Kidney glomerular epithelial cell (primary cell): Measurements from ENCODE around the gene PLCG1.

Source experiments
- DNase-seq: peaks from one replicate; lab custom pipeline; 2025; lab: John Stamatoyannopoulos, UW

The PLCG1 gene

DNA sequence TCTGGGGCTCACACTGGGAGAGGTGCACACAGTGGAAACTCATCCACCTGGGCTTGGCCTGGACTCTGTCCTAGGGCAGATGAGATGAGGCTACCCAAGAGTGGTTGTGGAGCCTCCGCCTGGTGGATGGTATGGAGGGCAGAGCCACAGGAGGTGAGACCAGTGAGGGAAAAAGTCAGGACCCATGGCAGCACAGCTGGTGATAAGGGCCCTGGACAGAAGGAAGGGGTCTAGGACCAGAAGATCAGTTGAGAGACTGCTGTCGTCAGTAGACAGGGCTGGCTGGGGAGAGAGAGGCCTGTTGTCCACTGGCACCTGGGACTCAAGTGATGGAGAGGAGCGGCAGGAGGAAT, 29.8 kb downstream of the PLCG1 start:
- no peak for DNase-seq

DNA sequence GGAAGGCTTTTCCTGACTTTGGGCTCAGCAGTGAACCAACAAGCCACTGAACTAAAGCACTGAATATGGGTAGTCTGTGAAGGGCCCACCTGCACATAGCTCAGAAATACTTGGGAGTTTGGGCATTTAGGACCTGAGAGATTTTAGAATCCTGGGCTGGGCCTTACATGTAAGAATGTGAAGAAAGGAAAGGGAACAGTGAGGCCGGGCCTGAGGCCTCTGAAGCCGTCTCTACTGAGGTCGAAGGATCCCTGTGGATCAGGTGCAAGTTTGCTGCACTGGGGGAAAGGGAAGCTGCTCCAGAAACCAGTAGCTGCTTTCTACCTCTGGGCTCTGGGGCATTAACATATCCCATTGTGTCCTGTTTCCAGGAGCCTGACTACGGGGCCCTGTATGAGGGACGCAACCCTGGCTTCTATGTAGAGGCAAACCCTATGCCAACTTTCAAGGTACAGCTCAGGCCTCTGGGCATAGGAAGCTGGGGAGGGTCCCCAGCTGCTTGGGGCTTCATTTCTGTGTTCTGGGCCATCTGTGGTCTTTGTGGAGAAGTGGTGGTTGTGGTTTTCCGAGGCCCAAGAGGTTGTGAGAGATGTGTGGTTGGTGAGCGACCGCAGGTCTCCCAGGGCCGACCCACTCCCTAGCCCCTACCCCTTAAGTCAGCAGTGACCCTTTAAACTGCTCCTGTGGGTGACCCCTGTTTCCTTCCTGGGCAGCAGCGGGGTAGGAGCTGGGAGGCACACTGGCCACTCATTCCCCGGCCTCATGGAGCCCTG, 30.3 kb downstream of the PLCG1 start:
- DNase-seq = no peak

DNA sequence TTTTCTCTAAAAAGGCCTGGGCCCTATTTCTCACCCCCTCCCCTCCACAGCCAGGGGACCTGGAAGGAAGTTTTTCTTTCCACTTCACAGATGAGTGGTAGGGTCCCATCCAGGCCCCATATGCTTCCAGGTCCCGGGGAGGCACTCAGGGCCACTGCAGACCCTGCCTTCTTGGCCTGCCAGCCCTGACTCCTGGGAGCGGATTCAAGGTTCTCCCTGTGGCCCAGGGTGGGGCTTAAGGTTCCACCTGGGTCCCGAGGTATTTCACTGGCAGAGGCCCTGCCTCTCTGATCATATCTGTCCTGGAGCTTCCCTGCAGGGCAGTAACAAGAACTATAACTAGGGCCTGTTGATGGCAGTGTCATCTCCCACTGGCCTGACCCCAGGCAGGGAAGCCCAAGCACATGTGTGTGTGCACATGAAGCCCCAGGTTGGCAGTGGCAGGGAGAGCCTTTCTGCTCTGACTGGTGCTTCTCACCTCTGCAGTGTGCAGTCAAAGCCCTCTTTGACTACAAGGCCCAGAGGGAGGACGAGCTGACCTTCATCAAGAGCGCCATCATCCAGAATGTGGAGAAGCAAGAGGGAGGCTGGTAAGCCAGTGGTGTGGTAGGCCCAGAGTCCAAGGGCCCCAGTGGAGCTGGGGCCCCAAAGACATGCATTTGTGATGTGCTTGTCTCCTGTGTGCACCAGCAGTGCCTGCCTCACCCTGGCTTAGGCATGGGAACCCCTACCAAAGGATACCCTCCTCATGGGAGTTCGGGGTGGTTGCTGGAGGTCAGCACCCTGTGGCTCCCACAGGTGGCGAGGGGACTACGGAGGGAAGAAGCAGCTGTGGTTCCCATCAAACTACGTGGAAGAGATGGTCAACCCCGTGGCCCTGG, 31.2 kb downstream of the PLCG1 start:
- DNase-seq = no peak

DNA sequence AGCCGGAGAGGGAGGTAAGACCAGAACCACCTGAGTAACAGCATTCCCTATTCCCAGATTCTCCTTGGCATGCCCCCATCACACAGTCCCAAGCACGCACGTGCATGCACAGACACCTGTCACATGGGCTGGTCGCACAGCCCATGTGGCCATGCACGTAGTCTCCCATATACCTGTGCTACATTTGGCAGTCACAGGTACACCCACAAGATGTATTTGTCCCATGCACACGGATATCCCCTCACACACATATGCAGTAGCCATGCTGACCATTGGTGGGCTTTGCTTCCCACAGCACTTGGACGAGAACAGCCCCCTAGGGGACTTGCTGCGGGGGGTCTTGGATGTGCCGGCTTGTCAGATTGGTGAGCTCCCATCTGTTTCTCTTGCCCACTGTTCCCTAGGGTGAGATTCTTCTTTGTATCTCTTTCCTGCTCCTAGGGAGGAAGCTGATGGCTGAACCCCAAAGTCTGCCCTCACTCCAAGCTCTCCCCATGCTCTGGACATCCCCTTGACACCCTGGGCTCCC, 31.9 kb downstream of the PLCG1 start:
- DNase-seq = no peak

DNA sequence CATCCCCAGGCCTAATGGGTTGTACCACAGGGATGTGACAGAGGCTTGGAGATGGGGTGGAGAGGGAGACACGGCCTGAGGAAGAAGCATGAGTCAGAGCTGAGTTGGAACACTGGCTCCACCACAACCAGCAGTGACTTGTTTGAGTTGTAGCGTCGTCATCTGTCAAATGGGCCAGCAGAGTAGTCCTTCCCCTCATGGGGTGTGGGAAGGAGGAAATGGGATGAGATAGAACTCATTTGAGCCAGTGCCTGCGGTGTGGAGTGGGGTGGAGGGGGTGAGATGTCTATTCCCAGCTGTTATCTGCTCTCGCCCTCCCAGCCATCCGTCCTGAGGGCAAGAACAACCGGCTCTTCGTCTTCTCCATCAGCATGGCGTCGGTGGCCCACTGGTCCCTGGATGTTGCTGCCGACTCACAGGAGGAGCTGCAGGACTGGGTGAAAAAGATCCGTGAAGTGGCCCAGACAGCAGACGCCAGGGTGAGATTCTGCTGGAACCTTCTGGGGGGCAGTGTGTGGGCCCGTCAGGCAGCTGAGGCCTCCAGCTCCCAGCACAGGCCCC, 32.5 kb downstream of the PLCG1 start:
- DNase-seq = no peak

DNA sequence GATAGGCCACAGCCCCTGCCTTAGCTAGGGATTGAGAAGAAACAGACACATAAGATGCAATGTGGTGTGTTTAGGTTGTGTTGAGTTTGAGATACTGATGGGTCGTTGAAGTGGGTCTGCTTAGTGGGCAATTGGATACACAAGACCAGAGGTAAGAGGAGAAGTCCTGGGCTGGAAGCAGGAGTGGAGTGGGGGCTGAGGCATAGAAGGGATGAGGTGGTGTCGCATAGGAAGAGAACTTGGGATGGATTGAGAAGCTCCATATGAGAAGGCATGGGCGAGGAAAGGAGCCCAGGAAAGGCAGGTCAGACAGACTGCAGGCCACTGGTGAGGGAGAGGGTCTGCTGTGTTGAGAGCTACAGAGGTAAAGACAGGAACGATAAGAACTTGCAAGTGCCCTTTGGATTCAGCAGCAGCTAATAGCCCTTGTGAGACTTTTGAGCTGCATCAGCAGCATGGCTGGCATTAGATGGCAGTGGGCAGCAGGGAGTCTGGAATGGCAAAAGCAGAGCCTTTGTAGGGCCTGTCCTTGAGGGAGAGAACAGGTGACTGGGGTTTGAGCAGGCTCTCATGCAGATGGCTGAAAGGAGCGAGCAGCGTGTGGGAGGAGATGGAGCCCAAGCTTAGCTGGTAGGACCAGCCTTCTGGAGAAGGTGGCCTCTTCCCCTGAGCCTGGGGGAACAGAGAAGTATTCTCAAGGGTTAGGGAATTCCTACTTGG, 33.2 kb downstream of the PLCG1 start:
- no peak for DNase-seq

DNA sequence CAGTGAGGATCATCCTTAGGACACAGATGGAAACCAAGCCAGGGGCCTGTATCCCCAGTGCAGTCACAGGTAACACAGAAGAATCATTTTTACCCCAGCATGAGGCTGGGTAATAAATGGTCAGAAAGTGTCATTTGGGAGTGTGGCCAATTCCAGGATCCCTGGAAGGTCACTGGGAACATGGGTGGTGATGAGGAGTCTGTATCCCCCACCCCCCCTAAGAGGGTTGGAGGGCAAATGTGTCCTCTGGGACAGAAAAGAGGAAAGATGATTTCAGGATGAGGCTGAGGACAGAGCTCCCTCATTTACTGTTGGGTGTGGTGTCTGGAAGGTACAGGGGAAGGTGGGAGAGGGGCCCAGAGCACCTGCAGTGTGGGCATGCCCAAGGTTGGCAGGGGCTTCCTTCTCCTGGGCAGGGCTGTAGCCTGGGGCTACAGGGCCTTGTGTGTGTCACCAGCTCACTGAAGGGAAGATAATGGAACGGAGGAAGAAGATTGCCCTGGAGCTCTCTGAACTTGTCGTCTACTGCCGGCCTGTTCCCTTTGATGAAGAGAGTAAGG, 34.5 kb downstream of the PLCG1 start:
- DNase-seq = no peak

DNA sequence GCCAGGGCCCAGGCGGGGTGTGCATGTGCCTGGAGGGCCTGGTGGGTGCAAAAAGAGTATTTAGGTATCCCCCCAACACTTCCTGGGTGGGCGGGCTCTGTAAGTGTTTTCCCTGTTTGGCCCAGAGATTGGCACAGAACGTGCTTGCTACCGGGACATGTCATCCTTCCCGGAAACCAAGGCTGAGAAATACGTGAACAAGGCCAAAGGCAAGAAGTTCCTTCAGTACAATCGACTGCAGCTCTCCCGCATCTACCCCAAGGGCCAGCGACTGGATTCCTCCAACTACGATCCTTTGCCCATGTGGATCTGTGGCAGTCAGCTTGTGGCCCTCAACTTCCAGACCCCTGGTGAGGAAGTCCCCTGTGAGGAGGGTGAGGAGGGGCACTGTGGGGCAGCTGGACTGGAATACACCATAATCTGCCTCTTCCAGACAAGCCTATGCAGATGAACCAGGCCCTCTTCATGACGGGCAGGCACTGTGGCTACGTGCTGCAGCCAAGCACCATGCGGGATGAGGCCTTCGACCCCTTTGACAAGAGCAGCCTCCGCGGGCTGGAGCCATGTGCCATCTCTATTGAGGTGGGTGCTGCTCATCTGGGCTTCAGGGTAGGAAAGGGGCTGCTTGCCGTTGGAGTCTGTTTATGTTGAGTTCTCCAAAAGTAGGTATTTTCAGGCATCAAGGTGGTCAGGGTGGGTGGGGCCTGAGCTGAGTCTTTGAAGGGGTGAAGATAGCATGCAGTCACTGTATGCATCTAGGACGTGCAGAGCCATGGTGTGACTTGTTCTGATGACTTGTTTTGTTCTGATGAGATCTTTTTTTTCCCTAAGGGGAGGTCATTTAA, 35.2 kb downstream of the PLCG1 start:
- DNase-seq = no peak

DNA sequence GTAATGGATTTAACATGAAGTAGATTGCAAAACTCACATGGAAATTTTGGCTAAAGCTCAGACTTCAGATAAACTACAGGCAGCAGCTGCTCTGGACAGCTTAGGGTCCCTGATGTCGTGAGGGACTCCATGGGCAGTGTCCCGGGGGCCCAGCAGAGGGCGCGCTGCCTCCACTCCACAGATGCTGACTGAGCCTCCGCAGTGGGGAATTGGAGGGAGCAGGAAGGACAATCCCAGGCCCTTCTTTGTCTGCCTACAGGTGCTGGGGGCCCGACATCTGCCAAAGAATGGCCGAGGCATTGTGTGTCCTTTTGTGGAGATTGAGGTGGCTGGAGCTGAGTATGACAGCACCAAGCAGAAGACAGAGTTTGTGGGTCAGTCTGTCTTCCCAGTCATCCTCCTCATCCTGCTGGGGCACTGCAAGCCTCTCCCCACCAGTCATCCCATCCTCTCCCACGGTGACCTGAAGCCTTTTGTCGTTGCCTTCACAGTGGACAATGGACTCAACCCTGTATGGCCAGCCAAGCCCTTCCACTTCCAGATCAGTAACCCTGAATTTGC, 35.9 kb downstream of the PLCG1 start:
- DNase-seq = peak; percentile 20

DNA sequence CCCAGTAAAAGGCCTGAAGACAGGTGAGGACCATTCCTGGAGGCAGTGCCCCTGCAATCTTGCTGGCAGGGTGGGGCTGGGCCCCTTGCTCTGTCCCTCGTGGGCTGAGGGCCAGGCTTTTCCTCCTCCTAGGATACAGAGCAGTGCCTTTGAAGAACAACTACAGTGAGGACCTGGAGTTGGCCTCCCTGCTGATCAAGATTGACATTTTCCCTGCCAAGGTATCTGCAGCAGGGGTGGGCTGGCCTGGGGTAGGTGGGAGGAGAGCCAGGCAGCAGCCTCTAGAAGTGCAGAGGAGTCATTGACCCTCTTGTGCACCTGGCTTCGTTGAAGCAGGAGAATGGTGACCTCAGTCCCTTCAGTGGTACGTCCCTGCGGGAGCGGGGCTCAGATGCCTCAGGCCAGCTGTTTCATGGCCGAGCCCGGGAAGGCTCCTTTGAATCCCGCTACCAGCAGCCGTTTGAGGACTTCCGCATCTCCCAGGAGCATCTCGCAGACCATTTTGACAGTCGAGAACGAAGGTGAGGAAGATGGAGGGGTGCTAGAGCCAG, 36.5 kb downstream of the PLCG1 start:
- DNase-seq = no peak

DNA sequence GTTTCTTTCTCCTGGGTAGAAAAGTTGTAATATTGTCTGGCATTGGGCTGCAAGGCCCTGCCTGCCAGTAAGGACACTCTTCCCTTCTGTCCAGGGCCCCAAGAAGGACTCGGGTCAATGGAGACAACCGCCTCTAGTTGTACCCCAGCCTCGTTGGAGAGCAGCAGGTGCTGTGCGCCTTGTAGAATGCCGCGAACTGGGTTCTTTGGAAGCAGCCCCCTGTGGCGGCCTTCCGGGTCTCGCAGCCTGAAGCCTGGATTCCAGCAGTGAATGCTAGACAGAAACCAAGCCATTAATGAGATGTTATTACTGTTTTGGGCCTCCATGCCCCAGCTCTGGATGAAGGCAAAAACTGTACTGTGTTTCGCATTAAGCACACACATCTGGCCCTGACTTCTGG, 37.0 kb downstream of the PLCG1 start:
- DNase-seq = no peak

DNA sequence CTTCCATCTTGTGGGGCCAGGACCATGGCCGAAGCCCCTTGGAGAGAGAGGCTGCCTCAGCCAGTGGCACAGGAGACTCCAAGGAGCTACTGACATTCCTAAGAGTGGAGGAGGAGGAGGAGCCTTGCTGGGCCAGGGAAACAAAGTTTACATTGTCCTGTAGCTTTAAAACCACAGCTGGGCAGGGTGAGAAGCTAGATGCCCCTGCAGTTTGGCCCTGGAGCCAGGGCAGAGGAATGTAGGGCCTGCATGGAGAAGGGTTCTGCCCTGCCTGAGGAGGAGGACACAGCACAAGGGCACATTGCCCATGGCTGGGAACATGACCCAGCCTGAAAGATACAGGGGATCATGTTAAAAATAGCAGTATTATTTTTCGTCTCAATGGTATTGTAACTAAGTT, 37.4 kb downstream of the PLCG1 start:
- no peak for DNase-seq

DNA sequence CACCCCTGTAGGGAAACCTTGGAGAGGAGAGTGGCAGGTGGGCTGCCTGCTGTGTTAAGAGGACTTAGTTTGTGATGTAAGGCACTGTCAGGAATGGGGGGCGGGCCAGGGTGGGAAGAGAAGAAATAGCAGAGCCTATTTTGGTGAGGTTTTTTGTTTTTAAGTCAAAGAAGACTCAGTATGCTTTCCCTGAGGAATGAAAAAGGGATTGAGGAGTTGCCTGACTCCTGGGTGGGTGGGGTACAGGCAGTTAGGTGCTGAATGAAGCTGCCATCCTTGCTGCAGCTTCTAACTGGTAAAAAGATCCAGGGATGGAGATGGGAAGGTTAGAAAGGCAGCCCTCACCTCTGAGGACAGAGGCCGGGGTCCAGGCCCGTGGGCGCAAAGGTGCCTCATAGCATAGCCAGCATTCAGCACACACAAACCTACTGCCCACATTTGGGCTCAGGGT, 37.9 kb downstream of the PLCG1 start:
- no peak for DNase-seq

DNA sequence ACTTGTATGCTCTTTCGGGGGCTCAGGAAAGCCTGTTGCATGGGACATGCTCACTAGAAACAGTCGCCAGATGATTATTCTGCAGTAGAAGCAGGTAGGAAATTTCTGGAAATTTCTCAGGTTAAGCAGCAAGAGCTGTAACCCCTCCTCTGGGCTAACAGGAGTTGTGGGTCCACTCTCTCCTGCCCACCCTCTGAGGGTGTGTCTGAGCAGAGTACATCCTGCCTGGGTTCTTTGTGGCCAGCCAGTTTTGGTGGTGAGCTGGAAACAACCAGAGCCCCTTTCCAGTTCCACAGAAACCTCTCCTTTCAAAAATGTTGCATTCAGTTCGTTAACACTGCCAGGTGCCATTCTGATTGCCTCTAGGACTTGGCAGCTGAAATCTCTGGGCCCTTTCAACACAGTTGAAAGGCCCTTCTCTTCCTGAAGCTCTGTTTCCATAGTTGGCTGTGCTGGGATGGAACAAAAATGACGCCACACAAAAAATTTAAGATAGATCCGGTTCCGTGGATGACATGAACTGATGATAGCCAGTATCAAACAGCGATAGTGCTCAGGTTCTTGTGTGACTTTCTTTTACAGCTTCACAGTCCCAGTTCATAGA, 38.5 kb downstream of the PLCG1 start:
- DNase-seq = no peak

DNA sequence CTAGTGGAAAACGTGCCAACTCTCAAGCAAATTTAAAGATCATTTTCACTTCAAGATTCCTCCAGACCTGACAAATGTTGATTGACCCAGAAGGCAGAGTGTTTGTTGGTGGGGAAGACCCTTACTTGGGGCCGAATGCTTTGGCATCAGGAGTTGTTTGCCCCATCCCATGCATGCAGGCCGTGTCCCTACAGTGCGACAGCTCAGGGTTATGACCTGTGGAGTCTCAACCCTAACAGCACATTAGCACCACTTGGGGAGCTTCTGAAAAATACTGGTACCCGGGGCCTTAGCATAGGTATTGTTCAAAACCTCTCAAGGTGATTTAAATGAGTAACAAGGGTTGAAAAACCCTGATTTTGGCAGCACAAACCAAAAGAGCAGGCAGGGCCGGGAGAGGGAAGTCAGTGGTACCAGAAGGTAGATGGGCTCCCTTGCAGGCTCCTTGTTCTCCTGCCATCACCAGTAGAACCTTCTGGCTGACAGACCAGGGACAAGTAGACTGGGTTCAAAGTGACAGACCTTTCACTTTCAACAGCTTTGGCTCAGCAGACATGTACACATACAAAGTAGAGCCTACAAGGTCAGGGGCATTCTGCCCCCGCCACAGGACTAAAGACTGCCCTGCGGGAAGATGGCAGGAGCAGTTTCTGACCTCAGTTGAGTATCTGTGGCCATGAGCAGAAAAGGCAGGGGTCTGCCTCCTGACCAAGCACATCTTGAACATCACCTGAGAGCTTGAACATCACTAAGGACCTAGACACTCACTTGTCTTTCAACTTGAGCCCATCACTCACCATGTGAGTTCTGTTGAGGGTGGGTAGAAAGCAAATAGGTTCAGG, 39.6 kb downstream of the PLCG1 start:
- DNase-seq = no peak

DNA sequence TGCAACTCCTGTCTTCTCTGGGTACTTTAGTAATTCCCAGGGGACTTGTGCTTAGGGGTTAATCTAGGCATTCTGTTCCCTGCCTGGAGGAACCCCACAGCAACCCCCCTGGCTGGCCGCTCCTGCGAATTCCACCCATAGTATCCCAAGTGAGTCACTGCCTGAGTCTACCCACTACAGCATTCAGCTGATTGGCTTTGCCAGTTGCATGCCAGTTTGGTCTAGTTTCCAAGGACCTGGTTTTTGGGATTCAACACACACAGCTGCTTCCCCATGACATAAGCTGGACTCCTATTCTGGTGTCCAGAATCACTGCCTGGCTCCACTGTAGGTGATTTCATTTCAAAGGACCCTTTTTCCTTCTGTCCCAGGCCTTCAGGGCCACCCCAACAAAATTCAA, 40.3 kb downstream of the PLCG1 start:
- peak; percentile 72 for DNase-seq

DNA sequence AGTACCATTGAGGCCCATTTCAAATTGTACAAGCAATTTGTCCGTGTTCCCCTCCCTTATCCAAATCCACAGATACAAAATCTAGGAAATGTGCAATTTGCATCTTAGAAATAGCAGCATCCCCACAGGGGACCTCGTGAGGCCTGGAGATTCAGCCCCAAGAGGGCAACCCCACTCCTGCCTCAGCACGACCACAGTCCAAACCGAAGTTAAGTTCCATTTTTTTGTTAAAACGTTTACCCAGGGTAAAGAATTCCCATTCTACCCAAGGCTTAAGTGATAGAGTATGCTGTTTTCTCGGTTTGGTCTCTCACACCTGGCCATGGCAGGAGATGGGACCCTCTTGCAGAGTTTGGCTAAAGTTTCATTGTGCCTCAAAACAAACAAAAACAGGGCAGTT, 41.2 kb downstream of the PLCG1 start:
- DNase-seq = no peak

DNA sequence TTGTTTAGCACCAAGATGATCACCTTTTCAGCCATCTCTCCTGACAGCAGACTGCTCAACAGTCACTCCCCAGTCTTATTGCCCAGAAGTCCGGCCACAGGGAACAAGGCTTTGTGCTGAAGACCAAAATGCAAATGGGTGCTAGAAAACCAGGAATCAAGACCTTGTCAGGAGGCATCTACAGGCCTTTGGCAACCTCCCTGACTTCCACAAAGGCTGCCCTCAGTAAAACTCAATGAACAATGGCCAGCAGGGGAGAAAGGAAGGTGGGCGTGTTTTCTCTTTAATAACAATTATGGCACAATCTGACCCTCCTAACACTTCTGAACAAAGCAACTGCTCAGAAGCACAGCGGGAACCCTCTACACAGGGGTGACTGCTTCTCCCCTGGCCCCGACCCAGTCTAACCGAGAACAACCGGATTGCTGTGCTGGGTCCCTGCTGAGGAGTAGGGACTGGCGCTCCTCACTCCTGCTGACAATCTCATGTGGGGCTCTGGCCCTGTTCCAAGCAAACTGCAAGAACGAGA, 41.6 kb downstream of the PLCG1 start:
- no peak for DNase-seq

DNA sequence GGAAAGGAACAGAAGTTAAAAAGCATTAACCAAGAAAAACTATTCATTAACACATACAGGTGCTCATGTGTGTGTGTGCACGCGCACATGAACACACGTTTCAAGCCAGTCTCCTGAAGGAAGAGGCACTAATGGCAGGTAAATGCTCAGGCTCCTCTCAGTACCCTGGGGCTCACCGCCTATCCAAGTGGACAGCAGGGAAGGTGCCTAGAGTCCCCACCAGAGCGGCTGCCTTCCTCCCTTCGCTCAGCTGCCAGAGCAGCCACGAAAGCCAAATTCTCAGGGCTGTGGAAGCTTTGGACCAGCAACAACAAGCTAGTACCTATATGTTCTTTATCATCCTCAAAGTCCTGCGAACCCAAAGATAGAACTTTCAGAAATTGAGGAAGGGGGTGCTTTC, 42.6 kb downstream of the PLCG1 start:
- DNase-seq = no peak
